GM18909 (cell line): Measurements from ENCODE around the gene HCFC1.
A peak's percentile ranks its signal among the peaks of the same experiment; 100 is the strongest.

Experiments
- ATAC-seq: cut with Tn5 transposase; IDR thresholded peaks from one replicate; pipeline ENCODE4 v1.9.1; 2021; ENCODE audit warnings: mild to moderate bottlenecking; ENCODE audit not compliant: unreplicated experiment, poor library complexity

Gene HCFC1

GRCh38 chrX:153960786-153961185 is 10.8 kb downstream of the HCFC1 start:
- ATAC-seq: no peak

GRCh38 chrX:153960077-153960476 is 11.5 kb downstream of the HCFC1 start:
- no peak for ATAC-seq

DNA sequence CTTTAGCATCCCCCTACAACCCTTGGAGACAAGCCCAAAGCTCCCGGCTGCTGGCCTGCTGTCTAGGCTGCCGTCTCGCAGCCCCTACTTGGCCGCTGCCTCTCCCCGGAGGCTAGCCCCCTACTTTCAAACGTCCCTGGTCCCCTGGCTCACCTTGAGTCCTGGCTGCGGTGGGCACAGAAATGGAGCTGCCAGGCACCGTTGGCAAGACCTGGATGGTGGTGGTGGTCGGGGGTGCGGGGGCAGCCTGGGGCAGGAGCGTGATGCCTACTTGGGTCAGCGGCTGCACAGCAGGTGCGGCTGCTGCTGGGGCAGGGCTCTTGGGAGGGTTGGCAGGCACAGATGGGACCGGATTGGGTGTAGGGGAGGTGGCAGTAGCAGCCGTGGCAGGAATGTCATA is 12.0 kb downstream of the HCFC1 start:
- ATAC-seq: no peak

GRCh38 chrX:153958605-153959004 is 13.0 kb downstream of the HCFC1 start:
- ATAC-seq: no peak

DNA sequence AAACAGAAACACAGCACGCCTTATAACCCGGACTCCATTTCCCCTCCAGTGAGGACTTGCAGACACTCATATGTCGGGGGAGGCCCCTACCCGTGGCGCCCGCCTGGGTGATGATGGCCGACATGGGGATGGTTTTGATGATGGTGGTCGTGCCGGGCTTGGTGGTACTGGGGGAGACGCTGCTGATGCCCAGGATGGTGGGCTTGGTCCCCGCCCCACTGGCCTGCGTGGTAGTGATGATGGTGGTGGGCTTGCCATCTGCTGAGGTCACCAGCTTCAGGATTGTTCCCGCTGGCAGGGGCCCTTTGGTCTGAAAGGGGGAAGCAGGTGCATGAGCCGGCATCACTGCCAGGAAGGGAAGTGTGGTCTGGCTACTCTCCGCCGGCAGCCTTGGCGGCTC is 14.4 kb downstream of the HCFC1 start:
- no peak for ATAC-seq

GRCh38 chrX:153956044-153956907 is 15.3 kb downstream of the HCFC1 start:
- no peak for ATAC-seq

DNA sequence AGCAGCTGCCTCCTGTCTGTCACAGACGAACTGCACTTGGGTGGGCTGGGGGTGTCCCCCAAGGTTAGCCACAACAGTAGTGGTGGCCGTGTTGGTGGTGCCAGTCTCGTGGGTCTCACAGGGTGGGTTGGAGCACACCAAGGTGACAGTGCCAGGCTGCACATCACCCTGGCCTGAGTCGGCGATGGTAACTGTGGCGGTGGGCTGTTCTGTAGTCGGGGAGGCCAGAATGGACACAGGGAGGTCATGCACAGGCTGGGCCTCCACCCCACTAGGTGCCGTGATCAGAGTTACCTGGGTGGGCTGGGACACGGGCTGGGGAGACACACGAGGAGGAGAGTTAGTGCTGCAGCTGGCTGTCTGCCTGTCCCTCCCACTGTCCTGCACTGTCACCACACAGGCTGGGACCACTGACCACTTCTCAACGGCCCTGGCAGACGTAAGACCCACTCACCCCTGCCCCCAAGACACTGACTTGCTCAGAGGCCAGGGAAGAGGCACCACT is 16.3 kb downstream of the HCFC1 start:
- no peak for ATAC-seq

GRCh38 chrX:153954558-153955227 is 16.9 kb downstream of the HCFC1 start:
- no peak for ATAC-seq

DNA sequence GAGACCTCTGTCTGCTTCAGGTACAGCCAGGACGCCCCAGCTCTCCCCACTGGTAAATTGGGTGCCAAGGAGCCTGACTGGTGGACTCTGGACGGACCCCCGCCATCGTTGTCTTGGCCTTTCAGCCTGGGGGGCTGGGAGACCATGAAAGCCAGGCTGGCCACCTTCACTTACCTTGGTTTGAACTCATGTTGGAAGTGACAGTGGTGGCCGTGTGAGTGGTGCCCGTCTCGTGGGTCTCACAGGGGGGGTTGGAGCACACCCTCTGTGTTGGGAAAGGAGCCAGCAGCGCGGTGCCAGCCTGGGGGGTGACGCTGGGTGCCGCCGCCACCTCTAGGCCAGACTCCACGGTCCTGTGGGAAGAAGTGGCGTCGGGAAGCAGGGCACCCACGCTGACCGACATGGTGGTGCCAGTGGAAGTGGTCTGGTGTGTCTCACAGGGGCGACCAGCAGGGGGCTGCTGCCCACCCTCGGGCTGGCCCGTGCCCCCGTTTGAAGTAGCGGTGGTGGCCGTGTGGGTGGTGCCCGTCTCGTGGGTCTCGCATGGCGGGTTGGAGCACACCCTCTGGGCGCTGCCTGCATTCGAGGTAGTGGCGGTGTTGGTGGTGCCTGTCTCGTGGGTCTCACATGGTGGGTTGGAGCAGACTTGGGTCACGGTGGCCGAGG is 17.6 kb downstream of the HCFC1 start:
- ATAC-seq: no peak

- ATAC-seq: peak; percentile 62
These were observed 18.2 kb downstream of the HCFC1 start for GRCh38 chrX:153953342-153953830.

DNA sequence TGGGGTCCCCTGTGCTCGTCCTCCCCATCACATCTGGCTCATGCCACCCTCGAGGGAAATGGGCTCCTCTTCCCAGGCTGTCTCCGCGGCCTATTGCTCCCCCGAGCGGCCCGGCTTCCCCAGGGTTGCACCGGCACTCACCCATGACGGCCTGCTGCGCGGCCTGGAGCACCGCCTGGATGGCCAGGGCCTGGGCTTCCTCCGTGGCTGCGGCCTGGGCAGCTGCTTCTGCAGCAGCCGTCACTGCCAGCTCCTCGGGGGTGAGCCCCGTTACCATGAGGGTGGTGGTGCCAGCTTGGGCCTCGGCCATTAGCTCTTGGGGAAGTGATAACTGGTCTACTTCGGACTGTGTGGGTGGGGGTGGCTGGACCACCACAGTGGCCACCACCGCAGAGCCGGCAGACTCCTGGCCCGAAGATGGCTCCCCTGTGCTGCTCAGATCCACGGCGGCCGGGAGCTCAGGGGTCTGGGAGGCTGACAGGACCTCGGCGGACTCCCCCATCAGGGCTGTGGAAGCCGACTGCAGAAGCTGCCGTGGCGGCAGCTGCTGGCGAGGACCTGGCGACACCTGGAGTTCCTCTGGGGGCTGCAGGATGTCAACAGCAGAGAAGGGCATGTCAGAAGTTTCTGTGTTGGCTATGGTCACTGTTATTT is 19.1 kb downstream of the HCFC1 start:
- no peak for ATAC-seq

DNA sequence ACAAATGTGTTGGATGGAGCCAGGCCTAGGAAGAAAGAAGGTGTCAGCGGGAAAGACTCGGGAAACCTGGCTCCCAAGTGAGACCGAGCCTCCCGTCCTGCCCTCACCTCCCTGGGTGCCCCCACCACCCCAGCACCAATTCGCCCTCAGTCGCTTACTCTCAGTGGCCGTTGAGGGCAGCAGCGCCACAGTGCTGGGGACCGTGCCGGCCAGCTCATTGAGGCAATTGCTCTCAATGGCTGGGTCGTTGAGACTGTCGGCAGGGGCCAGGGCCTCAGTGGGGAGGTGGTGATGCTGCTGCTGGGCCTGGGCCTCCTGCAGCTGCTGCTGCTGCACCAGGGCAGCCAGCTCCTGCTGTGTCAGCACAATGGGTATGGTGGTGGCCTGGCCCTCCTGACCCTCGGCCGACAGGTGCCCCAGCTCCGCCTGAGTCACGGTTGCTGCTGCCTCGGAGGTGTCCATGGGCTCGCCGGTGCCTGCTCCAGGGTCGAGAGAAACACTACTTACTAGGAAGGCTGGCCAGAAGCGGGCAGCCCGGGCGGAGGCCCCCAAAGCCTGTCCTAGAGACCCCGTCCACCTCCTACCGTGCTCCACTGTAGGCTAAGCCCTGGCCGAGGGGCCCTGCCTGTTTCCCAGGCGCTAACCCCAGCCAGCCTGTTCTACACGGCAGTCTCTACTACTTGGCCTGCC is 19.8 kb downstream of the HCFC1 start:
- no peak for ATAC-seq

- ATAC-seq: no peak
These were observed 21.5 kb downstream of the HCFC1 start for GRCh38 chrX:153950127-153950526.

GRCh38 chrX:153948847-153949805 is 22.5 kb downstream of the HCFC1 start:
- ATAC-seq: no peak

DNA sequence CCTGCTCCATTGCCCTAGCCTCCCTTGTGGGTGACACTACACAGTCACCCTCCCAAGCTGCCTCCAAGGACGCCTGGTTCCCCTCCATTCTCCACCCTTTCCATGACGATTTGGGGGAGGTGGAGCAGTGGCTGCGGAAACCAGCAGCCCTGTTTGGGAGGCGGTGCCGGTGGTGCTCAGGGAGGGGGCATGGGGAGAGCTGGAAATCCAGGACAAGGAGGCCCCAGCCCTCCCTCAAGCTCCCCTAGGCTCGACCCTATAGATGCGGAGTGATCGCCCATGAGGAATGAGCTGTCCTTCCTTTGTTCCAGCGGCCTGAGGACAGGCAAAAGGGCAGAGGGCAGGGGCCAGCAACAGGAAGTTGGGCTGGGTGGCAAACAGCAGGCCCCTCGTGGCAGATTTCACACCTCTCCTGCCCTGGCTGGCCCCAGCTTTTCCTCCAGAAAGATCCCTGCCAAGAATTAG is 23.6 kb downstream of the HCFC1 start:
- ATAC-seq: no peak

DNA sequence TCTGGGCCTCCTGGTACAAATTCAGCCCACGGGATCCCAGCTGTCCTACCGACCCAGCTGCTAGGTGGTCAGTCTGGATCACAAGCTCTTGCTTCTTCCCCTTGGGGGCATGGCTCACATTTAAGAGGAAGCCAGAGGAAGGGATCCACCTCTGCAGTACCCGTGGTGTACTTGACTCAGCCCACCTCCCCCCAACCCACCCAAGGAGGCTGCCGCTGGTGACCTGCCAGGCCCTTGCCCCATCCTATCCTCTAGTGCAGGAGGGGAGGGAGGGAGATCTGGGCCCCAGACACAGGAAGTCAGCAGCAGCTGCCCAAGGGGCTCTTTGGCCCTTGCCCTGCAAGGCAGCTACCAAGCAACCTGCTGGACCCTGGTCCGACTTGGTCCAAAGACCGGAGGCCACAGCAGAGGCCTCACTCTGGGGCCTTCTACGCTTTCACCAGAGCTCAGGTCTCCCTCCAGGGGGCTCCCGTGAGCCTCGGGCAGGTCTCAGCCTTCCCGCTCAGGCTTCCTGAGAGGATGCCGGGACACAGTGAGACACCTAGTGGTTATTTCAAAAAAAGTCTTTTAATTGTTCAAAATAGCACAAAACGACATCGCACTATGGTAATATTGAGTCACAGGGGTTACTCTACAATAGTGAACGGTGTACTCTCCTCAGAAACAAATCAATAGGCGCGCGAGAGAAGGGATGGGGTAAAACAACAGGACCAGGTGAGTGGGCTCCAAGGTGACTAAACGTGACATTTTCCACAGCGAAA is 24.4 kb downstream of the HCFC1 start:
- ATAC-seq: peak; percentile 79

GRCh38 chrX:153945956-153946943 is 25.4 kb downstream of the HCFC1 start:
- ATAC-seq: no peak
